CD4-positive, alpha-beta T cell treated with Interleukin-2 at 100 ng/mL for 4 hours (primary cell): Measurements from ENCODE around the gene MDM1.

Source experiments
- DNase-seq: peaks from one replicate; pipeline ENCODE4 v3.0.0-alpha.2; 2020; ENCODE audit warnings: low spot score

Gene MDM1

GRCh38 chr12:68356060-68356695, 24.0 kb upstream of the MDM1 start:
- no peak for DNase-seq

- DNase-seq: no peak
These were observed 22.9 kb upstream of the MDM1 start for GRCh38 chr12:68354977-68355541.

- no peak for DNase-seq
These were observed 19.9 kb upstream of the MDM1 start for GRCh38 chr12:68352067-68352466.

GRCh38 chr12:68350753-68351152, 18.6 kb upstream of the MDM1 start:
- no peak for DNase-seq

- DNase-seq: no peak
These were observed 17.9 kb upstream of the MDM1 start for GRCh38 chr12:68349921-68350606.

- no peak for DNase-seq
These were observed 17.1 kb upstream of the MDM1 start for GRCh38 chr12:68349220-68349621.

- no peak for DNase-seq
These were observed 16.3 kb upstream of the MDM1 start for GRCh38 chr12:68348419-68348818.

GRCh38 chr12:68345763-68346162, 13.6 kb upstream of the MDM1 start:
- DNase-seq: no peak

GRCh38 chr12:68344126-68344525, 12.0 kb upstream of the MDM1 start:
- DNase-seq: no peak

- DNase-seq: no peak
These were observed 10.8 kb upstream of the MDM1 start for GRCh38 chr12:68342966-68343365.

- DNase-seq: no peak
These were observed 9.7 kb upstream of the MDM1 start for GRCh38 chr12:68341822-68342221.

GRCh38 chr12:68340404-68341270, 8.5 kb upstream of the MDM1 start:
- DNase-seq: no peak

- no peak for DNase-seq
These were observed 4.7 kb upstream of the MDM1 start for GRCh38 chr12:68336889-68337303.

- DNase-seq: no peak
These were observed 3.3 kb upstream of the MDM1 start for GRCh38 chr12:68335462-68335861.

GRCh38 chr12:68334132-68334531, 2.0 kb upstream of the MDM1 start:
- DNase-seq: peak; percentile 26

- no peak for DNase-seq
These were observed 817 bp upstream of the MDM1 start for GRCh38 chr12:68332728-68333630.

GRCh38 chr12:68331500-68331868, 678 bp downstream of the MDM1 start:
- DNase-seq: peak; percentile 27

- DNase-seq: no peak
These were observed 4.3 kb downstream of the MDM1 start for GRCh38 chr12:68327896-68328295.

GRCh38 chr12:68326716-68327115, 5.4 kb downstream of the MDM1 start:
- DNase-seq: no peak

- DNase-seq: no peak
These were observed 6.2 kb downstream of the MDM1 start for GRCh38 chr12:68325966-68326365.

GRCh38 chr12:68324531-68324930, 7.6 kb downstream of the MDM1 start:
- no peak for DNase-seq

GRCh38 chr12:68321140-68321539, 11.0 kb downstream of the MDM1 start:
- no peak for DNase-seq
